ENCODE measurements around the gene TLX1.

Gene TLX1

DNA sequence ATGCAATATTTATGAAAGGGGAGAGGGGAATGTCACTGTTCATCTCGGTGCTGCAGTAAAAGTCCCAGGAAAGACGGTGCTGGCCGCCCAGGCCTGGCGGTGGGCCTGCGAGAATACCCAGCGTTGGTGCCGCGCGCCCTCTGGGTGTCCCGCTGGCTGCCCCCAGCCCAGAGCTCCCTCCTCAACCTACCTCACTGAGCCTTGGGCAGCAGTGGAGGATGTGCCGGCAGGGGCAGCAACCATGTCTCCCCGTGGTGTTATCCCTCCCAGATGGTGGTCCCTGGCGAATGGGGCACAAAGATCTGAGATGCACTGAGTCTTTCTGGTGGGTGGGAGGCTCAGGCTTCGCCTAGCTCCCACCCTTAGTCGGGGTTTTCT lies 9.5 kb upstream of the TLX1 start:
- H3K27ac ChIP-seq = no peak overlapping the region
- TF ChIP-seq, protein P1, sequence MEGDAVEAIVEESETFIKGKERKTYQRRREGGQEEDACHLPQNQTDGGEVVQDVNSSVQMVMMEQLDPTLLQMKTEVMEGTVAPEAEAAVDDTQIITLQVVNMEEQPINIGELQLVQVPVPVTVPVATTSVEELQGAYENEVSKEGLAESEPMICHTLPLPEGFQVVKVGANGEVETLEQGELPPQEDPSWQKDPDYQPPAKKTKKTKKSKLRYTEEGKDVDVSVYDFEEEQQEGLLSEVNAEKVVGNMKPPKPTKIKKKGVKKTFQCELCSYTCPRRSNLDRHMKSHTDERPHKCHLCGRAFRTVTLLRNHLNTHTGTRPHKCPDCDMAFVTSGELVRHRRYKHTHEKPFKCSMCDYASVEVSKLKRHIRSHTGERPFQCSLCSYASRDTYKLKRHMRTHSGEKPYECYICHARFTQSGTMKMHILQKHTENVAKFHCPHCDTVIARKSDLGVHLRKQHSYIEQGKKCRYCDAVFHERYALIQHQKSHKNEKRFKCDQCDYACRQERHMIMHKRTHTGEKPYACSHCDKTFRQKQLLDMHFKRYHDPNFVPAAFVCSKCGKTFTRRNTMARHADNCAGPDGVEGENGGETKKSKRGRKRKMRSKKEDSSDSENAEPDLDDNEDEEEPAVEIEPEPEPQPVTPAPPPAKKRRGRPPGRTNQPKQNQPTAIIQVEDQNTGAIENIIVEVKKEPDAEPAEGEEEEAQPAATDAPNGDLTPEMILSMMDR (conservative IDR thresholded peaks at IDR 0.05) = no peak

- peak overlapping the region; percentile 64; the same call in 1 of the 2 replicates for H3K27ac ChIP-seq
- TF ChIP-seq, protein P1 (conservative IDR thresholded peaks at IDR 0.05) = no peak
These were observed 8.6 kb upstream of the TLX1 start for GRCh38 chr10:101122270-101123084.

DNA sequence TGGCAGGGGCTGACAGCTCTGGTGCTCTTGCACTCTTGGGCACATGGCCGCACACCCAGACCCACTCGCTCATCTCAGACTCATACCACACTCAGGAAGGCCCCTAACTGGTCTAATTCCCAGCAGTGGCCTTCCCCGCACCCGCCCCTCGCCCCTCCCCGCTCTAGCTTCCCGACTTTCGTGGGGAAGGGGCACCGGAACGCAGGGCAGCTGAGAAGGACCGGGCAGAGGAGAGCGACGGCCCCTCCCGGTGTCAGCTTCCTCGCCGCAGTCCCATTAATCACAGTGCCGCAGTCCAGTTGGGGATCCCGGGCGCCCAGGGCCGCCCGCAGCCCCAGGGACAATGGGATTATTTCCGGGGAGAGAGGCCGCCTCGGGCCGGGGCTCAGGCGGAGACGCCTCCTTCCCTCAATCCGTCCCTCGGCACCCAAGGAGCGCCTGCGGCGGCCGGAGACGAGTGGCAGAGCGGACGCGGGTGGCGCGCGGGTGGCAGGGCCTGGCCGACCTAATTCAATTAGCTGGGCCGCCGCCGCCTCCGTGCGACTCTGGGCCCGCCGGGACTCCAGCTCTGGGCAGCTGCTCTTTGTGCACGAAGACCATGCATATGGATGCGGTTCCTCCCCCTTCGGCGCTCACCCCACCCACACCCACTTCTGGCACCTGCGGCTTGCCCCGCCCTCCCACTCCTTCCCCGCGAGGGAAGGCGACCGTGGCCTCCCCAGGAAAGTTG lies 7.8 kb upstream of the TLX1 start:
- TF ChIP-seq, protein P1 (conservative IDR thresholded peaks at IDR 0.05) = no peak
- peak overlapping the region; percentile 64; the same call in 1 of the 2 replicates for H3K27ac ChIP-seq

- H3K27ac ChIP-seq = peak overlapping the region; percentile 64; the same call in 1 of the 2 replicates
These were observed 7.1 kb upstream of the TLX1 start for GRCh38 chr10:101123815-101124617.

DNA sequence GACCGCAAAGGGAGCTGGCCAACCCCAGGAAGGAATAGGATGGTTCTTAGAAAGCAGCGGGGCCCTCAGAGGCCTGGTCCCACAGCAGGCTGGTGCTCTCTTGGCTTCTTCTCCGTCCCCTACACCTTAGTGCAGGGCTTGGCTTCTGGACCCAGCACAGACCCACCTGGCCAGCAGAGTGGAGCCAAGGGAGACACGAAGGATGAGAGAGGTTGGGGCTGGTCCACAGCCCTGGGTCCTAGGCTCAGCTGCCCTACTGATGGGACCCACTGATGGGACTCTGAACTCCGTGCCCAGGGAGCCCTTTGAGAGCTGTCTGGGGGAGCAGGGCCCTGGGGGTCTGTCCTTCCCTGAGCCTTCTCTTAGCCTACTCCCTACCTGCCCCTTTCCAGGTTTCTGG lies 6.2 kb upstream of the TLX1 start:
- H3K27ac ChIP-seq = no peak overlapping the region
- TF ChIP-seq, protein P1 (conservative IDR thresholded peaks at IDR 0.05) = no peak

More at GRCh38 chr10:101123815-101124617, 7.1 kb upstream of the TLX1 start:
- TF ChIP-seq, protein P1 (conservative IDR thresholded peaks at IDR 0.05) = no peak

DNA sequence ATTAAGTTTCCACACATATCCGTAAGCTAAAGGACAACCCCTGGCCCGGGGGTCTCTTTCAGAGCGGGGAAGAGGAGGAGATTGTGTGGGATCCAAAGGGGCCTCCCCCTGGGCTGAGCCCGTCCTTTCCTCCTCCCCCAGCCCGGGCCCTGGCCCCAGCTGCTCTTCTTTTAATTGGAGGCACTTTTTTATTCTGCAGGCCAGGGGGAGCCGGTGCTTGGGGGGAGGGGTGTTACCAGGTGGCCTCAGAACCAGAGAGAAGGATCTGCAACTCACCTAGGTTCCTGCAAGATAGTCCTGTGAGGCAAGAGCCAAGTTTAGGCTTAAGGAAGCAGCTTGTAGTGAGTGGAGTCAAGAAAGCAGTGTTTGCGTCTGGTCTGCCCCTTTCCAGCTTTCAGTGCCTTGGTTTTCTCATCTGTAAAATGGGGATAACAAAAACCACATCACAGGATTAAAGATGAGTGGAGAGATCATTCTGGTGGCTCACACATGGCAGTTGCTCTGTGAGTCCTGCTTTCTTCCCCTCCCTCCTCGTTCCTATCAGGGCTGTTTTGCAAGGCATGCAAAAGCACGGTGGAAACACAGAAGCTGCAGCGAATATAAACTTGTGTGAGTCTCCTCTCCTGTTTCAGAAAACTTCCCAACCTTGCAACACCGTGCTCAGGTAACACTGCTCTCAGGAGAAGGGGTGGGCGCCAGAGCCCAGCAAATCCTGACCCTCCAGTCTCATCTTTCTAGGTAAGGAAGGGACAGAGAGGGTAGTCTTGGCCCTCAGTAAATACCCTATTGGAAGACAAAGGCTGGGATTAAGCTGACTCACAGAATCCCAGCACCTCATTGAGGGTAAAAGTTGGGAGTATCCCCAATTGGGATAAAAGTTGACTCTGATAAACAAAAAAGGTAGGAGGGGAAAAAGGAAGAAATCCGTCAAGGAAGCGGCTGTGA lies 4.1 kb upstream of the TLX1 start:
- no peak overlapping the region for H3K27ac ChIP-seq
- TF ChIP-seq, protein P1 (conservative IDR thresholded peaks at IDR 0.05) = no peak
